Trophoblast cell (in vitro differentiated cells and primary cell): ENCODE data around the gene CCIN.

Experiments
- DNase-seq, 2 donors: peaks; one replicate each; pipeline ENCODE4 v3.0.0-alpha.2; 2016
- H2AFZ ChIP-seq: 2 replicates; pipeline ENCODE4 v1.6.1; 2013; ENCODE audit warnings: low read length, moderate library complexity, mild to moderate bottlenecking; ENCODE audit not compliant: insufficient read depth, poor library complexity
- H2AK5ac ChIP-seq: 2 replicates; pipeline ENCODE4 v1.6.1; 2013; ENCODE audit warnings: mild to moderate bottlenecking, low read length
- H2BK120ac ChIP-seq: 2 replicates; pipeline ENCODE4 v1.6.1; 2013; ENCODE audit warnings: low read length, mild to moderate bottlenecking, moderate library complexity; ENCODE audit not compliant: insufficient read depth, poor library complexity
- H2BK12ac ChIP-seq: 2 replicates; pipeline ENCODE4 v1.6.1; 2013; ENCODE audit warnings: mild to moderate bottlenecking, low read length, moderate library complexity
- H2BK5ac ChIP-seq: 2 replicates; pipeline ENCODE4 v1.6.1; 2013; ENCODE audit warnings: low read length, low read depth, moderate library complexity, mild to moderate bottlenecking; ENCODE audit not compliant: poor library complexity
- H3K14ac ChIP-seq: 2 replicates; pipeline ENCODE4 v1.6.1; 2013; ENCODE audit warnings: mild to moderate bottlenecking, low read length
- H3K18ac ChIP-seq: 2 replicates; pipeline ENCODE4 v1.6.1; 2013; ENCODE audit warnings: mild to moderate bottlenecking, low read length
- H3K23ac ChIP-seq: 2 replicates; pipeline ENCODE4 v1.6.1; 2013; ENCODE audit warnings: low read length
- H3K27ac ChIP-seq: 2 replicates; pipeline ENCODE4 v1.5.1; 2013; ENCODE audit warnings: low read depth, mild to moderate bottlenecking, inconsistent platforms, low read length, moderate library complexity
- H3K27me3 ChIP-seq: 2 replicates; pipeline ENCODE4 v1.6.1; 2013; ENCODE audit warnings: inconsistent platforms, mild to moderate bottlenecking, low read length, moderate library complexity; ENCODE audit not compliant: insufficient read depth
- H3K36me3 ChIP-seq, 2 experiments: 1 replicate in 1 of 2; 2 replicates in 1 of 2; pipeline ENCODE4 v1.6.1; 2013; ENCODE audit warnings: low read length in 2 of 2, mild to moderate bottlenecking in 2 of 2, moderate library complexity in 1 of 2; ENCODE audit not compliant: insufficient read depth in 2 of 2, control insufficient read depth in 1 of 2
- H3K4ac ChIP-seq: 2 replicates; pipeline ENCODE4 v1.6.1; 2013; ENCODE audit warnings: low read depth, mild to moderate bottlenecking, low read length, moderate library complexity
- H3K4me1 ChIP-seq, 2 experiments: 1 replicate in 1 of 2; 2 replicates in 1 of 2; pipeline ENCODE4 v1.6.1; 2013; ENCODE audit warnings: low read length in 2 of 2, mild to moderate bottlenecking in 2 of 2, moderate library complexity in 1 of 2; ENCODE audit not compliant: insufficient read depth in 2 of 2, control insufficient read depth in 1 of 2
- H3K4me2 ChIP-seq: 2 replicates; pipeline ENCODE4 v1.6.1; 2013; ENCODE audit warnings: inconsistent platforms, mild to moderate bottlenecking, low read length, moderate library complexity
- H3K4me3 ChIP-seq: 2 replicates; pipeline ENCODE4 v1.5.1; 2013; ENCODE audit warnings: mild to moderate bottlenecking, low read depth, low read length, inconsistent platforms
- H3K79me1 ChIP-seq: one replicate; pipeline ENCODE4 v1.6.1; 2013; ENCODE audit warnings: low read length
- H3K79me2 ChIP-seq: 2 replicates; pipeline ENCODE4 v1.6.1; 2013; ENCODE audit warnings: low read length, mild to moderate bottlenecking; ENCODE audit not compliant: control insufficient read depth, insufficient read depth, poor library complexity
- H3K9ac ChIP-seq: 2 replicates; pipeline ENCODE4 v1.6.1; 2013; ENCODE audit warnings: mild to moderate bottlenecking, low read length
- H3K9me3 ChIP-seq: 2 replicates; pipeline ENCODE4 v1.6.1; 2013; ENCODE audit warnings: low read depth, mild to moderate bottlenecking, control low read depth, inconsistent platforms, low read length; ENCODE audit not compliant: insufficient read depth
- H4K12ac ChIP-seq: 2 replicates; pipeline ENCODE4 v1.6.1; 2013; ENCODE audit warnings: low read depth, mild to moderate bottlenecking, low read length, moderate library complexity
- H4K8ac ChIP-seq: 2 replicates; pipeline ENCODE4 v1.6.1; 2013; ENCODE audit warnings: low read depth, mild to moderate bottlenecking, low read length, moderate library complexity
- H4K91ac ChIP-seq: one replicate; pipeline ENCODE4 v1.6.1; 2013; ENCODE audit warnings: low read depth, mild to moderate bottlenecking, low read length, moderate library complexity
- WGBS: extraction: QIAGEN DNeasy Blood & Tissue Kit; methylation state at CpG from one replicate; pipeline ENCODE4 v1.1.7; 2013; ENCODE audit warnings: missing lambda C conversion rate; ENCODE audit not compliant: insufficient read length, insufficient coverage; ENCODE audit errors: extremely low coverage; 5-methylcytosine and 5-hydroxymethylcytosine counted together

The CCIN gene

GRCh38 chr9:36134761-36135505, 34.3 kb upstream of the CCIN start:
- no peak overlapping the region for H2BK5ac ChIP-seq
- no CpG with 5 or more reads among the region's 9 CpGs for WGBS
- no peak overlapping the region for H3K4ac ChIP-seq
- peaks cover 14% of the 10 kb centered on the region for H3K79me1 ChIP-seq
- H3K27me3 ChIP-seq = peaks cover 5% of the 10 kb centered on the region
- H4K91ac ChIP-seq = no peak overlapping the region
- peaks cover 8% of the 10 kb centered on the region for H3K9me3 ChIP-seq
- peaks cover 9% of the 10 kb centered on the region for H3K79me2 ChIP-seq
- no peak overlapping the region for H4K12ac ChIP-seq
- H3K27ac ChIP-seq = no peak overlapping the region
- H3K23ac ChIP-seq = no peak overlapping the region
- H3K4me2 ChIP-seq = no peak overlapping the region
- H2BK120ac ChIP-seq = no peak overlapping the region
- DNase-seq = no peak
- no peaks in the 10 kb centered on the region for H3K36me3 ChIP-seq
- no peak overlapping the region for H3K9ac ChIP-seq
- H2AK5ac ChIP-seq = no peak overlapping the region
- peaks cover 15 to 18% of the 10 kb centered on the region in 2 experiments for H3K4me1 ChIP-seq
- H4K8ac ChIP-seq = no peak overlapping the region
- H2BK12ac ChIP-seq = no peak overlapping the region
- no peak overlapping the region for H3K4me3 ChIP-seq
- H3K14ac ChIP-seq = no peak overlapping the region
- no peak overlapping the region for H3K18ac ChIP-seq
- H2AFZ ChIP-seq = no peak overlapping the region

DNA sequence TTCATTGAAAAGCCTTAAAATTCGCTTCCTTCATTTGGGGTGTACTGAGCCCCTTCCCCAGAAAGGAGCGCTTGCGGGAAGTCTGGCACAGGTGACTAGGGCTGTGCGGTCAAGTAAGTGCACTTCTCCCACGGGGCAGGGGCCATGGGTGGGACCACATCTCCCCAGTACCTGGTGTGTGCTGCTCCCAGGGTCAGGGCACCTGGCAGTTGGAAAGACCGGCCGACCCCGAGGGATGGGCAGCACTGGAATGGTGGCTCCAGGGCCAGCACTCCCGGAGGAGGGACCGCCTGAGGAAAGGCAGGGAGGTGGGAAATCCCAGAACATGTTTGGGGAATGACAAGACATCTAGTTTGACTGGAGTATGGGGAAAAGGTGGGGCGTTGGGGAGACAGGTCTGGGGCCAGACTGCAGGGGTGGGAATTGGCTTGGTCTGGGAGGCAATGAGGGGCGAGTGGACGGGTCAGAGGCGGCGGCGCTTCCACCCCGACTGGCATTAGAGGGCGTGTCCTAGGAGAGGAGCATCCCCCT, 33.4 kb upstream of the CCIN start:
- Histone ChIP-seq H3K9ac (no peak overlapping the region), H3K4me3 (peak overlapping the region; percentile 72), H3K27me3 (peaks cover 6% of the 10 kb centered on the region), H3K18ac (peak overlapping the region; percentile 46), H4K8ac (peak overlapping the region; percentile 55), H2BK5ac (no peak overlapping the region), H2BK12ac (no peak overlapping the region), H3K23ac (no peak overlapping the region), H3K79me1 (peaks cover 14% of the 10 kb centered on the region), H2BK120ac (no peak overlapping the region), H3K4me1 (peaks cover 15 to 18% of the 10 kb centered on the region in 2 experiments), H3K36me3 (no peaks in the 10 kb centered on the region), H3K79me2 (peaks cover 9% of the 10 kb centered on the region), H3K14ac (peak overlapping the region; percentile 13), H2AK5ac (no peak overlapping the region), H4K12ac (no peak overlapping the region), H3K4ac (no peak overlapping the region), H3K4me2 (peak overlapping the region; percentile 99), H2AFZ (peak overlapping the region; percentile 20), H3K9me3 (peaks cover 8% of the 10 kb centered on the region), H3K27ac (no peak overlapping the region), H4K91ac (peak overlapping the region; percentile 55)
- WGBS = no CpG with 5 or more reads among the region's 18 CpGs
- DNase-seq = peak; percentile 31 to 42

DNA sequence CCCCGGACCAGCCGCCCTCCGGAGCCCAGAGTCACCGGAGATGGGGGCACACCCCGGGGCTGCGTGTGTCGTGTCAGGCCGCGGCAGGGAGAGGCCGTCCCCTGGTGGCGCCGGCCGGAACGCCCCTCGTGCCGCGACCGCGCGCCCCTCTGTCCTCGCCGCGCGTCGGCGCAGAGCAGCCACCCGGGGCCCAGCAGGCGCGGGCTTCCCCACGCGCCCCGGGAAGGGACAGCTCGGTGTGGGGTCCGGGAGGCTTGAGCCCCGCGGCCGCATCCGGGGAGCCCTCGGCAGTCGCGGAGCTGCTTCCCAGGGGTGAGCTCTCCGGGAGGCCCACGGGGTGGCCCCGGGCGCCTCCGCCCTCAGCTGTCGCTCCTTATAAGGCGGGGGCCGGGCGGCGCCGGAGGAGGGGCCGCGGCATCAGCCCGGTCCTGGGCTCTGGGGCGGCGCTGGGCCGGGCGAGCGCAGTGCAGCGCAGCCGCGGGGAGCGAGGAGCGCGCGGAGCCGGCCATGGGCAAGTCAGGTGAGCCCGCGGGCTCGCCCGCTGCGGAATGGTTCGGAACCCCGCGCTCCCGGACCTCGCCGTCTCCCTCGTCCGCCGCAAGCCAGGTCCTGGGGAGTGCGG, 32.8 kb upstream of the CCIN start, which contains the start of gene GLIPR2:
Gene GLIPR2, plus strand, starts transcription at position 462 of the 622 bp plus-strand sequence. Its CDS starts 46 bp downstream, at position 508.
- no CpG with 5 or more reads among the region's 83 CpGs for WGBS
- H3K9ac ChIP-seq = peak within 1 kb of the TSS; percentile 83

DNA sequence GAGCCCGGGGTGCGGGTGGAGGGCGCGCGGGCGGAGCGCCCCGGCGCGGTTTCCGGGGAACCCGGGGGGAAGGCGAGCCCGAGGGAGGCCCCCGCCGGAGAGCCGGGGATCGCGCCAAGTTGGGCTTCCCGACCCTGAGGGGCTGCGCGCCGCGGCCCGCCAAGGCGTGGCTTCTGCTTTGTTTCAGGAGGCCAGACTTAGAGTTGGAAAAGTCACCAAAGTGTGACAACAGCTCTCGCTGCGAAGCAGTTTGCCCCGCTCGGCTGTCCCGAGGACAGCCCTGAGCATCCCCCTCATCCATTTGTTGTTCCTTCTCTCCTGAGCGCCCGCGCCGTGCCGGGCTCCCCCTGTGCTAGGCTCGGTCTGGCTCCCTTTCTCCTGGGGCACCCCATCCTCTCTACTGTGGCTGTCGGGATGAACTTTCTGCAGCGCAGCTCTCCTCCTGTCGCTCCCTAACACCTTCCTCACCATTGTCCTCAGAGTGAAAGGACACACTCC, 32.2 kb upstream of the CCIN start:
- Histone ChIP-seq H2AK5ac (no peak overlapping the region), H3K9me3 (peaks cover 8% of the 10 kb centered on the region), H3K4me1 (peaks cover 15 to 18% of the 10 kb centered on the region in 2 experiments), H2AFZ (peak overlapping the region; percentile 20), H2BK12ac (peak overlapping the region; percentile 41), H3K4me2 (peak overlapping the region; percentile 99), H3K4ac (no peak overlapping the region), H3K79me2 (peaks cover 9% of the 10 kb centered on the region), H3K23ac (no peak overlapping the region), H3K14ac (peak overlapping the region; percentile 62), H4K8ac (peak overlapping the region; percentile 55), H4K91ac (peak overlapping the region; percentile 80), H4K12ac (peak overlapping the region; percentile 32), H3K9ac (peak overlapping the region; percentile 83), H3K4me3 (peak overlapping the region; percentile 72), H2BK120ac (peak overlapping the region; percentile 75), H3K27ac (no peak overlapping the region), H2BK5ac (peak overlapping the region; percentile 36), H3K79me1 (peaks cover 14% of the 10 kb centered on the region), H3K36me3 (no peaks in the 10 kb centered on the region), H3K18ac (peak overlapping the region; percentile 59), H3K27me3 (peaks cover 6% of the 10 kb centered on the region)
- no CpG with 5 or more reads among the region's 40 CpGs for WGBS
- peak in 1 of 2 donors; percentile 20 for DNase-seq

More for the DNA sequence above, 32.8 kb upstream of the CCIN start, which contains the start of gene GLIPR2:
- Histone ChIP-seq H3K18ac (peak within 1 kb of the TSS; percentile 59), H3K14ac (peak within 1 kb of the TSS; percentile 62), H2AFZ (peak within 1 kb of the TSS; percentile 20), H3K9me3 (peaks cover 8% of the 10 kb centered on the region), H3K4me3 (peak within 1 kb of the TSS; percentile 72), H3K36me3 (no peaks in the 10 kb centered on the region), H3K79me1 (peaks cover 14% of the 10 kb centered on the region), H3K4ac (no peak within 1 kb of the TSS), H3K27me3 (peaks cover 6% of the 10 kb centered on the region), H3K4me1 (peaks cover 15 to 18% of the 10 kb centered on the region in 2 experiments), H4K8ac (peak within 1 kb of the TSS; percentile 55), H3K4me2 (peak within 1 kb of the TSS; percentile 99), H3K23ac (no peak within 1 kb of the TSS), H2AK5ac (no peak within 1 kb of the TSS), H2BK12ac (peak within 1 kb of the TSS; percentile 54), H4K91ac (peak within 1 kb of the TSS; percentile 80), H4K12ac (peak within 1 kb of the TSS; percentile 32), H2BK5ac (peak within 1 kb of the TSS; percentile 36), H2BK120ac (peak within 1 kb of the TSS; percentile 87), H3K27ac (no peak within 1 kb of the TSS), H3K79me2 (peaks cover 9% of the 10 kb centered on the region)
- DNase-seq = peak; percentile 75 to 84
